Measurements from ENCODE around the gene GDF15.

DNA sequence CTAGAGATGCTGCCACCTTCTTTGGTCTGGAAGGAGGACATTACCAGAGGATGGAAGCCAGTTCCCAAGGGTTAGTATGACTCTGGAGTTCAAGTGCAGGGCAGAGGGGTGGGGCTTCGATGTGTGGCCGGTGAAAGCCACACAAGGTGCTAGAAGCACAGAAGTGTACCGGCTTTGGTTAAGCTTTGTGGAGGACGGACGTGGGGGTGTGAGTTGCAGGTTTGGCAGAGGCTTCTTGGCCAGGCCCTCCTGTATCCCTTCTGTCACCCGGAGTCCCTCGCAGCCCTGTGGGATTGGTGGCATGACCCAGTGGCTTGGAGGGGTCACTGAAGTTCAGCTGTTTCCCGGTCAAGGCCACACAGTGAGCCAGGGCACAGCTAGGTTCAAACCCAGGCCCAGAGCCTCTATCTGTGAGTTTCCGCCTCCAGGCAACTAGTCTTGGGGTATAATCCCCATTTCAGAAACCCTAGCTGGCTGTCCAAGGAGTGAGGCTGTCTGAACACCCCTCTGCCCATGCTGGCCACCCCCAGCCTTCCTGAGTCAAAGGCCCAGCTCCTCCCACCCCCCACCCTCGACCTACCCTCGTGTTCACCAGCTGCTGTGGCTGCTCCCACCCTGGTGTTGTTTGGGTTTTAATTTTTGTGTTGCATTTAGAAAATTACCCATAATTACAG, 28.7 kb downstream of the GDF15 start:
- TF ChIP-seq, protein P1, sequence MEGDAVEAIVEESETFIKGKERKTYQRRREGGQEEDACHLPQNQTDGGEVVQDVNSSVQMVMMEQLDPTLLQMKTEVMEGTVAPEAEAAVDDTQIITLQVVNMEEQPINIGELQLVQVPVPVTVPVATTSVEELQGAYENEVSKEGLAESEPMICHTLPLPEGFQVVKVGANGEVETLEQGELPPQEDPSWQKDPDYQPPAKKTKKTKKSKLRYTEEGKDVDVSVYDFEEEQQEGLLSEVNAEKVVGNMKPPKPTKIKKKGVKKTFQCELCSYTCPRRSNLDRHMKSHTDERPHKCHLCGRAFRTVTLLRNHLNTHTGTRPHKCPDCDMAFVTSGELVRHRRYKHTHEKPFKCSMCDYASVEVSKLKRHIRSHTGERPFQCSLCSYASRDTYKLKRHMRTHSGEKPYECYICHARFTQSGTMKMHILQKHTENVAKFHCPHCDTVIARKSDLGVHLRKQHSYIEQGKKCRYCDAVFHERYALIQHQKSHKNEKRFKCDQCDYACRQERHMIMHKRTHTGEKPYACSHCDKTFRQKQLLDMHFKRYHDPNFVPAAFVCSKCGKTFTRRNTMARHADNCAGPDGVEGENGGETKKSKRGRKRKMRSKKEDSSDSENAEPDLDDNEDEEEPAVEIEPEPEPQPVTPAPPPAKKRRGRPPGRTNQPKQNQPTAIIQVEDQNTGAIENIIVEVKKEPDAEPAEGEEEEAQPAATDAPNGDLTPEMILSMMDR (IDR thresholded peaks at IDR 0.05), result no peak
- TF ChIP-seq POLR2A (IDR thresholded peaks at IDR 0.05), result no peak

All from testis (tissue), 2 donors.